ENCODE data around the gene MRPL38. TPM values are rescaled to one million over a fixed set of nuclear protein-coding genes. Genes with fewer than 3 reads are reported as not detected.

MRPL38 gene
- polyA plus RNA-seq (2013, experiment 1 of 2; ENCODE audit: insufficient read length) = 63.9 TPM
- 67.8 TPM for polyA plus RNA-seq (2013, experiment 2 of 2; ENCODE audit: insufficient read length)

DNA sequence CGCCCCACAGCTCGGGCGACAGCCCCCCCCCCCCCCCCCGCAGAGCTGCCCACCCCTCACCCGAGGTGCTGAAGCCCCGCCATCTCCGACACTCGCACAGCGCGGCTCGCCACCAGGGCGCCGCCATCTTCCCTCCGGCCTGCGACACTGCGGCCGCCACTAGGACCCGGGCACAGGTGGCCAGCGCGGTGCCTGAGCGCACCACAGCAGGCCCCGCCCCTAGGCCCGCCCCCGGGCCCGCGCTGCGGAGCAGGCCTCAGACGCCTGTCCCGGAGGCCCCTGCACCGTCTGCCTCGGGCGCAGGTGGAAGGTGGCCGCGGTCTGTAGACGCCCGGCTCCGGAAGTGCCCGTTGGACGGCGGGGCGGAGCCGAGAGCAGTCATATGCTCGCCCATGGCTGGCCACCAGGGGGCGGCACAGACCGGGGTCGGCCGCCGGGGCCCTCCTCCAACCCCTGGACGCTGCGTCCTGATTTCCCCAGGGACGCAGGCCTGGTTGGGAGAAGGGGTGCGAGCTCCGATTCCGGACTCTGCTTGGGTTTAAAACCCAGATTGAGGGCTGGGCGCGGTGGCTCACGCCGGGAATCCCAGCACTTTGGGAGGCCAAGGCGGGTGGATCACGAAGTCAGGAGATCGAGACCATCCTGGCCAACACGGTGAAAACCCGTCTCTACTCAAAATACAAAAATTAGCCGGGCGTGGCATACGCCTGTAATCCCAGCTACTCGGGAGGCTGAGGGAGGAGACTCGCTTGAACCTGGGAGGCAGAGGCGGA is at the start of gene MRPL38:
Gene MRPL38, minus strand, starts transcription at position 136 of the 773 bp plus-strand sequence. Its CDS starts 9 bp downstream, at position 127.
- DNase-seq = peak; percentile 93

DNA sequence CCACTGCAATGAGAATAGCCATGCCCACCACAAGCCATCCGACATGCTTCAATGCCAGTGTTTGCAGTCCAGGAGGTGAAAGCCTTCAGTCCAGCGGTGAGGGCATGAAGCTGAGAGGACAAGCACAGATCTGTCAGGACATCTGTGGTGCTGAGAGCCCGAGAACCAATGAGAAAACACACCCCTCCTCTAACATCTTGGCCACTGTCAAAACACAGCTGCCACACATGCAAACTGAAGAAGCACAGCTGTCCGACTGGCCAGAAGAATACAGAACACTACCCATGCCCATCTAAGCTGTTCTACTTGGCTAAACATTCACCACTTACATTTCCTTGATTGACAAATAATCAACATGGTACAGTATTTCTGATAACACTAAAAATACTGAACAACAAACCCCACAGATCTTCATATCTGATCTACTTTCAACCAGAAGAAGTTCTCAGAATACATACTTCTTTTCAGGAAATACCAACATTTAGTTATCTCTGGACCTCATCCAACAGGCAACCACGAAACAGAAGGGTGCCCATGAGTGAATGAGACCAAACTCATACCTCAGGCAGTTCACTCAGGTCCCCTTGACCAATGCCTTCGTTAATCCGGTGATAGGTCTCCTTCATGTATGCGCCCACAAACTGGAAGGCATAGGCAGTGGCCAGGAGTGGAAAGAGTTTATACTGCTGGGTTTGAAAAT is 46.3 kb upstream of the MRPL38 start:
- DNase-seq = peak; percentile 12

DNA sequence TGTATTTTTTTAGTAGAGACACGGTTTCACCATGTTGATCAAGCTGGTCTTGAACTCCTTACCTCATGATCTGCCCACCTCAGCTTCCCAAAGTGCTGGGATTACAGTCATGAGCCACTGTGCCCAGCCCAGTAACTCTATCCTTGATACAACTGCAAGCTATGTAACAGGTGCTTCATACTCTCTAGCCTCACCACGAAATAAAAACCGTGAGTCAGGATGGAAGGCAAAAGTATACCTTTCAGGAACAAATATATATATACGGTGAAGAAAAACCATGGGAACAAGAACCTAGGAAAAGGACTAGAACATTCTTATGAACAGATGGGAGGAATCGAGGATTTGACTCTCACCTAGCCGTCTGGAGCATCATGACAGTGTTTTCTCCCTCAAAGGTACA is 45.7 kb upstream of the MRPL38 start:
- DNase-seq = no peak

DNA sequence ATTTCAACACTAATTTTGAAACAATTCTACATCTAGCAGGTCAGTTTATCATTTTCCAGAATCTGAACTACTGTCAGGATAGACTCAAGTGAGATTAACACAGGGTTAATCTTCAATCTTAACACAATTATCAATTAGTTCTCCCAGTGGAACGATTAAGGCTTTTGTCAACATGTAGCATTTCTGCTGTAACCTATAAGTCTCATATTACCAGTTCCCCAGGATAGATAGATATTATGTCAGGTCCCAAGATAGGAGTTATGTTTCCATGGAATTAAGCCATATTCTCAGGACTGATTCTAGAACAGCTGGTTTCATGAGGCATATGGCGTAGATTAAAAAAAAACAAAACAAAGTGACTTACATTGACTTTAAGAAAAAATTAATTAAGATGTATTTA is 40.5 kb upstream of the MRPL38 start:
- DNase-seq = no peak

DNA sequence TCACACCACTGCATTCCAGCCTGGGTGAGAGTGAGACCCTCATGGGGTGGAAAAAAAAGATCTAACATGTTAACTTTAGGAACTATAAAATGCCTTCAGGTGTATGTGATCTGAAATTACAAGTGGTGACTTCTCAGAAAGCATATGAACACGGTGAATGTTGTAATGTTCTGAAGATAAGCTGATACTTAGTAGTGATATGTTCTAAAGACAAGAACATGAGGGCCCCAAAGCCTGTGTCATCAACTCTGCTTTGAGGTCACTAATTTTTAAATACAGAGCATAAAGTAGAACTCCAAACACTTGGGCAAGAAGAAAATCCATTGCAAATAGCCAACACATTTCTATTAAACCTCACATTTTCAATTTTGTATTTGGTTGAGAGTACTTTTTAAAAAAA is 38.8 kb upstream of the MRPL38 start:
- no peak for DNase-seq

DNA sequence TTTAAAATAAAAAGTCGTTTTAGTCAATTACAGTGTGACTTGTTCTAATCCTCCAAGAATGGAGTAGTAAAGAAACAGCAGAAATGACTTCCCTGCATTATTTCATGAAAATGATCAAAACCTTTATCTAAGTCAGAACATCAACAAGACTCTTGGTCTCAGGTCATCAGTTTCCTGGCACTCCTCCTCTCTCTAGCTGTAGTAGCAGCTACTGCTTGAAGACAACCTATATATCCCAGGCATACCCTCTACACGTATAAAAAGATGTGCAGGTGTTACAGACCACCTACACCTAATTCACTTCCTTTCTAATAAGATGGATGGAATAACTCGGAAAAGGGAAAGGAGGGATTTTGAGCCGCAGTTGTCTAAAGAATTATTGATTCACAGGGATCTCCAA is 37.8 kb upstream of the MRPL38 start:
- no peak for DNase-seq

DNA sequence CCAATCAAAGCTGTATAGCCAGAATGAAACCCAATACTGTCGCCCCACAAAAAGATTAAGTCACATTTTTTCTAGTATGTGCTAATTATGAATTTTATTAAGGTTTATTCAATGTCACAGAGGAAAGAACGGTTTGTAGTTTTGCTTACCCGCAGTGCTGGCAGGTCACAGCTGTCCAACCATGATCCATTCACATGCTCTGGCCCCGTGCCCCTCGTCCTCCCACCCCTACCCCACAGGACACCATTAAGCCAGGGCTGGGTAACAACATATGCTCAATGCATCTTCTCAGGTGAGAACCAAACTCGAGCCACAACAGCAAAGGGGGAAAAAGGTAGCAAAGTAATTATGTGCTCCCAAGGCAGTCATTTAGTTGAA is 36.7 kb upstream of the MRPL38 start:
- DNase-seq = no peak

DNA sequence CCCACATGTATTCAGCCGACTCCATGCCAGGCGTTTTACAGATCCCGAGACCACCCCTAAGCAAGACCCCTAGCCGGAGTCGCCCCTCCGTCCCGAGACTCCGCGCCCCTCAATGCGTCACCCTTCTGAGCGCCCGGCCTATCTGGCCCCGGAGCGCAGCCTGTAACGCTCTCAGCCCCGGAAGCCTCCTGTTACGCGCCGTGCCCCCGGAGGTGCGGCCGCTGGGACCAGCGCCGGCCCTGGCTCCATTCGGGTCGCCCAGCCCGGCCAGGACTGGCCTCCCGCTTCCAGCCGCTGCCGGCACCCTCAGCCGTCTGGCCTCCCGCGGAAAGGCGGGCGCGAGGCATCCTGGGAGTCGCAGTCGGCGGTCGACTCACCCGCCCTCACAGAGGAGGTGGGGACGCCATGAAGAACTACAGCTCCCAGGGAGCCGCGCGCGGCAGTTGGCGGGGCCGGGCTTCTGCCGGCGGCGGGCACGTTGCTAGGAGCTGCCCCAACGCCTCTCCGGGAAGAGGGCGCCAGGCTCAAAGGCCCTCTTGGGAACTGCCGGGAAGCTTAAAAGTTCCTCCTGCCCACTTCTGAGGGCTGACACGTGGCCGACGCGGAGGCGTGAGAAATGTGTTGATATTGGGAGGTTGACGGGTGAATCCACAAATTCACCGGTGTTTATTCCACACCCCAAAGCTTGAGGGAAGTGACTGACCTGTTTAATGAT is 36.2 kb upstream of the MRPL38 start, which contains the start of gene FBF1:
Gene FBF1, minus strand, starts transcription at position 316 of the 715 bp plus-strand sequence. CDS start 2,893 bp downstream, outside the sequence.
- DNase-seq = peak; percentile 91

DNA sequence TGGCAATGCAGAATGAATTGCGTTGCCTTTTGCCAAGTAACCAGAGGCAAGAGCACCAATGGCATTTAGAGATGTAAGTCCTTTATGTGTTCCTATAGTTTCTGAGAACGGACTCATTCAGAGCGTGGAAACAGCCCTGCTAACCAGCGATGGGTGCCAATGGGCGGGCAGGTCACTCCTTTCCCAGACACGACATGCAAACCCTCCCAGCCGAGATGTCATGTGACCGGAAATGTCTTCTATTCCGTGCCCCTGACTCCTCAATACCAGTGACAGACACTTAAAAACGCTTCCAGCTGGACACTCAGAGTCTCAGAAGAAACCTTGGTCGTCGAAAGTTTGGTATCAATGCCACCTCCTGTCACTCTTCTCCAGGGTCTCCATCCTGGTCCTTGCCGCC is 33.0 kb upstream of the MRPL38 start:
- no peak for DNase-seq

DNA sequence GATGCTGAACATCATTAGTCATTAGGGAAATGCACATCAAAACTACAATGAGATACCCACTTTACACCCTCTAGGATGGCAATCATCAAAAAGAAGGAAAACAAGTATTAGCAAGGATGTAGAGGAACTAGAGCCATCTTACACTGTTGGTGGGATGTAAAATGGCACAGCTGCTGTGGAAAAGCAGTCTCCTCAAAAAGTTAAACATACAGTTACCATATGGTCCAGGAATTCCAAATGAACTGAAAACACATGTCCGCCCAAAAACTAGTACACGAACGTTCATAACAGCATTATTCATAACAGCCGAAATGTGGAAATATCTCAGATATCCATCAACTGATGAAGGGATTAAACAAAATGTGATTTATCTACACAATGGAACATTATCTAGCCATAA is 29.1 kb upstream of the MRPL38 start:
- DNase-seq = peak; percentile 44

DNA sequence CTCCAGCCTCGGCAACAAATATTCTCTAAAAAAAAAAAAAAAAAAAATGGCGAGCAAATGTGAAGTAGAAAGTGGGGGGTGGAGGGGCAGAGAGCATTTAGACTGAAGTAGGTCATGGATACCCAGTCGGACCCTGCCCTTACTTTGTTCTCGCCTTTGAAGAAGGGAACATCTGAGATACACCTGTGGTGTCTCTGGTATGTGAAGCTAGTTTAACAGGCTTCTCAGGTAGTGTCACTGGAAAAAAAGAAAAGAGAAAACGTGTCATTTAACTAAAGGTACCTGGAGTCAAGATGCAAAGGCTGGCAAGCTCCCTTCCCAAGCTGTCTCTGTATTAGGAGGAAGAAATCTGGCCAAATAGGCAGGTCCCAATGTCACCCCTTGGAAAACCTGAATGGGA is 28.2 kb upstream of the MRPL38 start:
- DNase-seq = no peak

DNA sequence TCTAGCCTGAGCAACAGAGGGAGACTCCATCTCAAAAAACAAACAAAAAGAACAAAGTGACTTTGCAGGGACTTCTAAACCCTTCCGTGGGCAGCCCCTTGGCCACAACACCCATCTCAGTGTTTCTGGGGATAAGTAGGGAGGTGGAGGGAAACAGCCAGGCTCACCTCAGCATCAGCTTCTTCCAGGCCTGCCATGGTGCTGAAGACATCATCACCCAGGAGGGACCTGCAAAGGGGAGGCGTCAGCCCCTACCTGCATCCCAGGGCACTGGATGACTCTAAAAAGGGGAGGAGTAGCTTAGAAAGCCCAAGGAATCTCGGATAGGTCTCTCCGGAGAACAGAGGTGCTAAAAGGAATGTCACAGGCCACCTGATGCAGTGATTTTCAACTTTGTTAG is 26.4 kb upstream of the MRPL38 start:
- no peak for DNase-seq

DNA sequence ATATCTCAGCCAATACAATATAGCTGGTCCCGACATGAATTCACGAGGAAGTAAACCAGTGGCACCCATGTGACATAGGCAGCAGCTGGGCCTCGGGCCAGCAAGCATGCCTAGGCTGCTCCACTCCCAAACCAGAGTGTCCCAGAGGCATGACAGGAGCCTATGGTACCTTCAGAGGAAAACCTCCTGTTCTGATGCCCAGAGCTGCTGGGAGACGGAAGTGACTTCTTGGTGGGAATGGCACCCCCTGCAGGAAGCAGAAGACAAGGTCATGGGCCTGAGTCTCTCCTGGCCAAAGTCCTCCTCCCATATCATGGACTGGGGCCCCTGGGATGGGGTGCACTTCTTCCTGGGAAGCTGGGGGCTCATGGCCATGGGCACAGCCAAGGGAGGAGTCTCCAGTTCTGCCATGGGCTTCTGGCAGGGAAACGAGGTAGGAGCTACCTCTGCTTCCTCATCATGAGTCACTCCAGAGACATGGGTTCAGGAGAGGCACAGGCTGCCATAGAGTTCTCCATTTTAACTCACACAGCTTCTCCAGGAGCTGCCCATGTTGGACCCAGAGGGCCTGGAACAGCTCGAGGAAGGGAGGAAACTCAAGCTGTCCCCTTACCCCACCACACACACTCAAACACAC is 22.7 kb upstream of the MRPL38 start:
- DNase-seq = no peak

DNA sequence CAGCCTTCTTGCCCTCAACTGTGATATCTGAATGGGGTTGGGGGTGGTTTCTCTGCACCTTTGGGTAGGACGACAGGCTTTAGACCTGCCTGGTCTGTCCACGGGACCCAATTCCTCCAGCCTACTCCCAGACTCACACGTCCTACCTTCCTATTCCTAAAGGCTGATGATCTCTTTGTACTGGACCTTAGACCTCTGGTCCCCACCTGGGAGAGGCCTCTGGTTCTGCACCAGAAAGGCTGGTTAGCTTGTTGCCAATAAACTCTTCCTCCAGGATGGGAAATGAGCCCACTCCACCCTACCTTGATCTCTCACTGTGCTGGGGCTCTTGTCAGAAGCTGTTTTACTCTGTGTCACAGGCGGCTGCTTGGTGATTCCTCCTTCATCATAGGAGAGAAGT is 21.8 kb upstream of the MRPL38 start:
- DNase-seq = no peak

DNA sequence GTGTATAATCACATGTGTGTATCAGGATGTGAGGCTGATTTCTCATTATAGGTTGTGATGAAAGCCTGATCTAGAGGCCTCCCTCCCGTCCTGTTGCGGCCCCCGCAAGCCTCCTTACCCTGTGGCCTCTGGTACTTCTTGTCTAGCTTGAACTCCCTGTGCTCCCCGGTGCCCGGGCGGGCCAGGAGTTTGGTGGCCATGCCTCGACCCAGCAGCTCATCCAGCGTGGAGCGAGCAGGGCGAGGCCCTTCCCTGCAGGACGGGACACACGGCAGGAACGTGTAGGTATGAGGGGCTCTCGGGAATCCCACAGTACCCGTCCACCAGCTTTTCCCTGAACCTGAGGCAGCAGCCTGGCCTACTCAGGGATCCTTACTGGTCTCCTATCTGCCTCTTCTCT is 21.2 kb upstream of the MRPL38 start:
- no peak for DNase-seq

DNA sequence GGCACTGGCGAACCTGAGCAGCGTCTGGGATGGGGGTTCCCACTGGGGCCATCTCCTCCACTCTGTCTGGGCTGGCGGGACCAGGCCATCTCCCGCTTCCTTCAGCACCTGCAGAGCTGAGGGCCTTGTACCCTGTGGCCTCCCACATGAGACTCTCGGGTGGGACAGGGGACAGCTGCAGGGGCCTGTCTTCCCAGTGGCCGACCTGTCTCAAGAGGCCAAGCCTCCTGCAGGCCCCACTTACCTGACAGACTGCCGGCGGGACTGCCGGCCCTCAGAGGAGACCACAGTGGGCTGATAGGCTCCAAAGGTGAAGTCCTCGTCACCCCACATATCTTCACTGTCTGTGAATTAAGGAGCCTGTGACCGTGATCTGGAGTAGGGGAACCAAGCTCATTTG is 20.4 kb upstream of the MRPL38 start:
- no peak for DNase-seq

DNA sequence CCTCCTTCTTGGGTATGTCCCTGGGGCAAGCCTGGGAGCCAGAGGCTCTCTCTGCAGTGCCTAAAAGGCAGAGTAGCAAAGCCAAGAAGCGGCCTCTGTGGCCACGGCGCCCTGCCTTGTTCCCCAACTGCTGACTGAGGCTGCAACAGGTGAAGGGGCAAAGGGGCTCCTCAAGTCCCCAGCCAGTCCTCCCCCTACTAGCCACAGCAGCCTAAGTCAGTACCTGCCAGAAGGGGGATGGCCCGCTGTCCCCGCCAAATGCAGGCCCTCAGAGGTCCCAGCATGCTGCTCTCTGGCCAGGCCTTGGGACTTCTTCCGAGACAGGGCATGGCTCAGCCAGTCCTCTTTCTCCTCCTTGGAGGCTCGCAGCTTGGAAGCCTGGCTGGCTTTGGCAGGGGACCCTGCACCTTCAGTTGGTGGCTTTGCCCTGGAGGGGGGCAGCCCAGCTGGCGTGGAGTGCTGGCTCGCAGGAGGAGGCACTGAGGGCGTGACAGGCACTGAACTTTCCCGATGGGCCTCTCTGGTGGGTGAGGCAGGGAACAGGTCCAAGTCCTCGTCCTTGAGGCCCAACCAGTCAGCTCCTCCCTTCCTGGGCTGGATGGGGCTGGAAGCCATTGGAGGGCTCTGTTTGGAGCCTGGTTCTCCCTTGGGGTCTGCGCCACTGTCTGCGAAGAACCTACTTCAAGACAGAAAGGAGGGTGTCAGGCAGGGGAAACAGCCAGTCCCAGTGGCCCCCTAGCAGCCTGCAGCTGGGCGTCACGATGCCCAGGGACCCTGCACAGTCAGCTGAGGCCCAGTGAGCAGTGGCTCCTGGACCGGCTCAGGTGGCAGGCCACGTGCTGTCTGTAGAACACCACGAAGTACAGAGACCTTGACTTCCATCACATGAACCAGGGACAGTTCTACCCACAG is 18.5 kb upstream of the MRPL38 start:
- DNase-seq = no peak

DNA sequence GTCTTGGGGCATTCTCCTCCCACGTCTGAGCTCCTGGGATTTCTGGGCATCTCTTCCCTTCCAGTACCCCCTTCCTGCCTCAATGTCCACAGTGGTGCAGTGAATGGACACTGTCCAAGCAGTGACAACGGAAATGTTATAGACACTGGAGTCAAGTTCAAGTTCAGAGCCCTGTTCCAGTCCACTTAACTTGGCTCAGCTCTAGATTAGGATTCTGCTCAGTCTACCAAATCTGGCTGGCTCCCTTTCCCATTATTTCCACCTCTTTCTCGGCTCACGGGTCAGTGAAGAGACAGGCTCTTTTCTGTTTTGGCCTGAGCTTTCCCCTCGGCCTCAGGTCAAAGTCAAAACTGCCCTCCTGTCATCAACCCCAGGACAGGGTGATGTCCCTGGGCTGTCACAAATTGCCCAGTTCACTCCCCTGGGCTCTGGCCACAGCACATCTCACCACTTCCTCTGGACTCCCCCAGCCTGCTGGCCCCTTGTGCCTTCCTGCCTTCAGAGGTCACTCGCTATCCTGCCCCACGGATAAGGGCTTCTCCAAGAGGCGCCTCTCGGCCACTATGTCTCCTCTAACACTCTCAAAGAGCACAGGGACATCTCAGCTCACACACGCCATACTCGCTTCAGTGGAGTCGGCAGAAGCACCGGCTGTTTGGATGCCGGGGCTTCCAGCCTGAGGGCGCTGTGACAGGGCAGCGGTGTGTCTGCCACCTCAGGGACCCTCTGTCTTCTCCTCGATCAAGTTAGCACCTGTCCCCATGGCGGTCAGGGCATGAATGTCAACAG is 17.7 kb upstream of the MRPL38 start:
- no peak for DNase-seq

DNA sequence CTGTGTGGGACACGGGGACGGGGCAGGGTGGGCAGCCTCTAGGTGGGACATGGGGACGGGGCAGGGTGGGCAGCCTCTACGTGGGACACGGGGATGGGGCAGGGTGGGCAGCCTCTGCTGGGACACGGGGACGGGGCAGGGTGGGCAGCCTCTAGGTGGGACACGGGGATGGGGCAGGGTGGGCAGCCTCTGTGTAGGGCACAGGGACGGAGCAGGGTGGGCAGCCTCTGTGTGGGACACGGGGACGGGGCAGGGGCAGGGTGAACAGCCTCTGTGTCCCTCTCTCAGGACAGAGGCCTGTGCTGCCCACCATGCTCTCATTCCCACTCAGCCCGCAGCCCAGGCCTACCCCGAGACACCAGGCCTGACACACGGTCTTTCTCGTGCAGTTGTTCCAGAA is 16.9 kb upstream of the MRPL38 start:
- DNase-seq = no peak

DNA sequence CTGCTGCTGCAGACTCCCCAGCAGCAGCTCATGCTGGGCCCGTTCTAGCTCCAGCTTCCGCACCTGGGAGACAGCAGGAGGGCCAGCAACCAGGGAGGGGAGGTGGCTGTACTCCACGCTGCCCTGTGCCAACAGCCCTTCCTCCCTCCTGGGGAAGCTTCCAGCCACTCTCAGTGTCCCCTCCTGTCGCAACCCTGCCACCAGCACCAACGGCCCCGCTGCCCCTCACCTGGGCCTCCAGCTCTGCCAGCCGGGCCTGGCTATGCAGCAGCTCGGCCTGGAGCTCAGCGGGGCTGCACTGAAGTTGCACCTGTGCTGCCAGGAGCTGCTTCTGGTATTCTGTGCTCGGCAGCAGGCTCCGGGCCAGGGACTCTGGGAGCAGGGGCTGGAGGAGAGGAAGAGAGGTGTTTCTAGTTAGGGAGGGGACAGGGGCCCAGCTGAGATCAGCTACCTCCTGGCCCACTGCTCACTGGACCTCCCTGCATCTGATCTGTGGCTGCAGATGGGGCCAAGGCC is 15.4 kb upstream of the MRPL38 start:
- no peak for DNase-seq

DNA sequence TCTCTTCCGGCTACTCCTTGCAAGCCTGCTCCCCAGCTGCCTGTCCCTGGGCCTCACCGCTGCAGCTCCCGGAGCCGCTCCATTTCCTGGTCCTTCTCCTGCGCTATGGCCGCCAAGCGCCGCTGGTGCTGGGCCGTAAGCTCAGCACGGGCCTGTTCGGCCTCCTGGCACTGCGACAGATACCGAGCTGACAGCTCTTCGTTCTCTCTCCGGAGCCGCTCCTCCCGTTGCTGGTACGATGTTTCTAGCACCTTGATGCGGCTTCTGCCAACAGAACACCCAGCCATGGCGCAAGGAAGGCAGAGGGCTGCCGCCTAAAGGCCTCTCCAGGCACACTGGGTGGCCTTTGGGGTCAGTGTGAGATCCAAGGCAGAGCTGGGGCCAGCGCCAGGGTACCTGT is 14.9 kb upstream of the MRPL38 start:
- DNase-seq = no peak

Measured in fibroblast of skin of abdomen (primary cell).